Urinary bladder (tissue), 4 donors: ENCODE data around the gene DZIP1L. TPM values are rescaled to one million over a fixed set of nuclear protein-coding genes. Genes with fewer than 3 reads are reported as not detected.

Experiments
- DNase-seq: peaks from one replicate; pipeline ENCODE4 v3.0.0-alpha.2; 2015; ENCODE audit errors: extremely low spot score
- H3K27ac ChIP-seq: one replicate; pipeline ENCODE4 v1.5.1; 2013; ENCODE audit warnings: low read depth, mild to moderate bottlenecking, moderate library complexity
- H3K36me3 ChIP-seq: one replicate; pipeline ENCODE4 v1.6.1; 2013; ENCODE audit warnings: mild to moderate bottlenecking, moderate library complexity; ENCODE audit not compliant: insufficient read depth
- H3K4me1 ChIP-seq: one replicate; pipeline ENCODE4 v1.6.1; 2013; ENCODE audit warnings: mild to moderate bottlenecking, moderate library complexity; ENCODE audit not compliant: insufficient read depth
- H3K4me3 ChIP-seq: one replicate; pipeline ENCODE4 v1.5.1; 2013; ENCODE audit warnings: low read depth, low read length
- WGBS: extraction: QIAGEN DNeasy Blood & Tissue Kit; methylation state at CpG from one replicate; pipeline ENCODE4 v1.1.7; 2013; 5-methylcytosine and 5-hydroxymethylcytosine counted together
- polyA plus RNA-seq: library from polyadenylated mRNA; stranded (reverse); fragments of 200-250 nt; gene quantifications from one replicate; pipeline ENCODE4 v1.2.3, GENCODE V29; 2013
- total RNA-seq: library from RNA; depleted of rRNA; stranded (reverse); fragments of >200 nt; gene quantifications from one replicate; pipeline ENCODE4 v1.2.3, GENCODE V29; 2014
- donor health status: healthy with polysubstance abuse.
- donor health status: healthy.

The DZIP1L gene
- total and polyA plus RNA-seq, 2 donors: 7.2 to 54.0 TPM

GRCh38 chr3:138070006-138070405 lies 45.4 kb downstream of the DZIP1L start:
- no peak for DNase-seq
- no peaks in the 10 kb centered on the region for H3K4me1 ChIP-seq
- H3K4me3 ChIP-seq: no peak overlapping the region
- H3K27ac ChIP-seq: no peak overlapping the region
- no peaks in the 10 kb centered on the region for H3K36me3 ChIP-seq
- WGBS: 84% methylated on average over 4 of the region's 4 CpGs

- Histone ChIP-seq H3K36me3 (no peaks in the 10 kb centered on the region), H3K4me3 (no peak overlapping the region), H3K27ac (no peak overlapping the region), H3K4me1 (no peaks in the 10 kb centered on the region)
- peak; percentile 10 for DNase-seq
- WGBS: 28% methylated on average over 14 of the region's 14 CpGs
Observed at GRCh38 chr3:138068579-138069174, 46.7 kb downstream of the DZIP1L start.

DNA sequence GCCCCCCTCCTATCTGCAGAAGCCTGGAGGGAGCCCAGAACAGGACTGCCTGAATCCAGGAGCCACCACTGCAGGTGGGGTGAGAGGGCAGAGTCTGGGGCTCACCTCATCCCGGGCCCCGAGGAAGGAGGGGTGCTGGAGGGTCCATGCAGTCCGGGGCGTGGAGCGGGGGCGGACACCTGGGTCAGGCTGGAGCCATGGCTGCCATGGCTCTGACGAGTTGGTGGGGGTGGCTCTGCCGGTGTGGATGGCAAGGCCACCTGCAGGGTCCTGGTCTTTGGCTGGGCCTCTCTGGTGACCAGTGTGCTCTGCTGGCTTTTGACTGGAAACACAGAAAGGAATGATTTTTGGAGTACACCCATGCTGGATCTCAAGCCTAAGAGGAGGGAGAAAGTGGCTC lies 47.4 kb downstream of the DZIP1L start:
- no peak for DNase-seq

DNA sequence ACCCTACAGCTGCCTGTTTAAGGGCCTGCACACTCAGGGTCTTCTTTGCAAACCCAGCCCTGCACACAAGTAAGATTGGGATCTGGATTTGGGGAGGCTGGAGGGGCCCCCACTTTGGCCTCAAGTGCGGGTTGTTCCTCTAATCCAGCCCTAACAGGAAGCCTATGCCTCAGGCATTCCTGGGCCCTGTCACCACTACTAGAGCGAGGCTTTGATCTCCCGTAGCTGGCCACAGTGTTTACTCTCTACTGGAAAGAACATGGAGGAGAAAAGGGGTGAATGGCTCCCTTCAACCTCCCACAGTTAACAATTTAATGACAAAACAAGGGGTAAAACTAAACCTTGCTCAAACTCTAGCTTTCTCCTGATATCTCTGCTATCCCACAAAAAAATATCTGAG lies 48.4 kb downstream of the DZIP1L start:
- Histone ChIP-seq H3K27ac (no peak overlapping the region), H3K4me3 (no peak overlapping the region), H3K4me1 (no peaks in the 10 kb centered on the region), H3K36me3 (no peaks in the 10 kb centered on the region)
- WGBS: 84% methylated on average over 3 of the region's 3 CpGs
- DNase-seq: no peak

More for the DNA sequence above, 47.4 kb downstream of the DZIP1L start:
- Histone ChIP-seq H3K36me3 (no peaks in the 10 kb centered on the region), H3K27ac (no peak overlapping the region), H3K4me3 (no peak overlapping the region), H3K4me1 (no peaks in the 10 kb centered on the region)
- WGBS: 89% methylated on average over 8 of the region's 8 CpGs

- no peaks in the 10 kb centered on the region for H3K4me1 ChIP-seq
- no peak overlapping the region for H3K4me3 ChIP-seq
- DNase-seq: no peak
- no peaks in the 10 kb centered on the region for H3K36me3 ChIP-seq
- no peak overlapping the region for H3K27ac ChIP-seq
- 91% methylated on average over 8 of the region's 8 CpGs for WGBS
Observed at GRCh38 chr3:138066383-138066782, 49.0 kb downstream of the DZIP1L start.

DNA sequence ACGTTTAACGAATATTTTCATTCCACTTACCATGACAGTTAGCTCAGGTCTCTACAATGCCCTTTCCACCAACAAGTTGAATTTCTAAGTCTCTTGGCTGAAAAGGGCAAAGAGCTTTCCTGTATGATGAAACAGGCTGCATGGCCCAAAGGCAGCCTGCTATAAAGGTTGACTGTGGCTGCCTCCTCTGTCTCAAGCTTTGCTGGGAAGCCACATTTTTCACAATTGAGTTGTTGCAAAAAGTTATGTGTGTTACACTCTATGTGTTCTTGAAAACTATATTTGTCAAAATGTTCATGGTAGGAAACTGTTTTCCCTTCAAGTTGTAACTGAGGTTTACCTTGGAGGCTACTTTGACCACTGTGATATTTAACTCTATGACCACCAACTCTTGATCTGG lies 49.5 kb downstream of the DZIP1L start:
- no peak overlapping the region for H3K27ac ChIP-seq
- 94% methylated on average over 2 of the region's 2 CpGs for WGBS
- H3K4me1 ChIP-seq: no peaks in the 10 kb centered on the region
- no peak overlapping the region for H3K4me3 ChIP-seq
- H3K36me3 ChIP-seq: no peaks in the 10 kb centered on the region
- DNase-seq: no peak

GRCh38 chr3:138063416-138063815 lies 52.0 kb downstream of the DZIP1L start:
- DNase-seq: no peak

GRCh38 chr3:138062626-138063025 lies 52.8 kb downstream of the DZIP1L start:
- H3K27ac ChIP-seq: no peak overlapping the region
- no peaks in the 10 kb centered on the region for H3K36me3 ChIP-seq
- 35% methylated on average over 1 of the region's 1 CpG for WGBS
- DNase-seq: no peak
- no peaks in the 10 kb centered on the region for H3K4me1 ChIP-seq
- no peak overlapping the region for H3K4me3 ChIP-seq

More at GRCh38 chr3:138063416-138063815, 52.0 kb downstream of the DZIP1L start:
- 73% methylated on average over 4 of the region's 4 CpGs for WGBS
- Histone ChIP-seq H3K27ac (no peak overlapping the region), H3K4me3 (no peak overlapping the region), H3K36me3 (no peaks in the 10 kb centered on the region), H3K4me1 (no peaks in the 10 kb centered on the region)

DNA sequence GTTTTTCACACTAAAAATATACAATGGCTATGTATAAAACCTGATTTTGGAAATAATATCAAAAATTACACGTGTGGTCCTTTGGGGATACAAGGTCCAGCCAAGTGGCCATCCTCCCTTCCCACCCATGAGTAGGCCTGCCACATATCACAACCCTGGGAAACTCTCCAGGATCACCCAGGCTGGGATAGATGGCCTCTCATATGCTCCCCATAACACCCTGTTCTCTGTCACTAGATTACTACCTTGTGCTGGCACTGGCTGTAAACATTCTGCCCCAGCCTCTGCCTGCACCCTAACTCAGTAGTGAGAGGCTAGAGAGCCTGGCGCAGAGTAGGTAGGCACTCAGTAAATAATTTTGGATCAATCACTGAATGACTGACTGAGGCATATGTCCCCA lies 53.4 kb downstream of the DZIP1L start:
- no peak overlapping the region for H3K27ac ChIP-seq
- H3K4me1 ChIP-seq: no peaks in the 10 kb centered on the region
- H3K36me3 ChIP-seq: no peaks in the 10 kb centered on the region
- no peak for DNase-seq
- 89% methylated on average over 2 of the region's 2 CpGs for WGBS
- no peak overlapping the region for H3K4me3 ChIP-seq

GRCh38 chr3:138060792-138061191 lies 54.6 kb downstream of the DZIP1L start:
- H3K36me3 ChIP-seq: no peaks in the 10 kb centered on the region
- H3K4me1 ChIP-seq: no peaks in the 10 kb centered on the region
- no peak overlapping the region for H3K4me3 ChIP-seq
- DNase-seq: no peak
- 65% methylated on average over 2 of the region's 2 CpGs for WGBS
- H3K27ac ChIP-seq: no peak overlapping the region

DNA sequence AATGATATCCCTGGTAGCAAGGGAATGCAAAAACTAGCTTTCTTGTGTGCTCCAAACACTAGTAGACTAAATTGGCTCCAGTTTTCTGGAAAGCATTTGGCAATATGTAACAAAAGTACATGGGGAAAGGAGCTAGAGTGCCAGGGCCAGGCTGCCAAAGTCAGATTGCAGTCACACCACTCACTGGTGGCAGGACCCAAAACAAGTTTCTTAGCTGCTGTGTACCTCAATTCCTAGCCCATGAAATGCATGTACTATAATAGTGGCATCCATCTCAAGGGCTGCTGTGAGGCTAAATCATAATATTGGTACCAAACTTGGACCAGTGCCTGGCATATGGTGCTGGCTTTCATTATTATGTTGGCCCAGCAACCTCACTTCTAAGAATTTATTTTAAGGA lies 56.1 kb downstream of the DZIP1L start:
- Histone ChIP-seq H3K4me3 (no peak overlapping the region), H3K27ac (no peak overlapping the region), H3K36me3 (no peaks in the 10 kb centered on the region), H3K4me1 (no peaks in the 10 kb centered on the region)
- DNase-seq: no peak

- WGBS: 96% methylated on average over 3 of the region's 3 CpGs
- no peak for DNase-seq
- no peak overlapping the region for H3K4me3 ChIP-seq
- H3K36me3 ChIP-seq: no peaks in the 10 kb centered on the region
- no peak overlapping the region for H3K27ac ChIP-seq
- H3K4me1 ChIP-seq: no peaks in the 10 kb centered on the region
Observed at GRCh38 chr3:138057384-138057783, 58.0 kb downstream of the DZIP1L start.

DNA sequence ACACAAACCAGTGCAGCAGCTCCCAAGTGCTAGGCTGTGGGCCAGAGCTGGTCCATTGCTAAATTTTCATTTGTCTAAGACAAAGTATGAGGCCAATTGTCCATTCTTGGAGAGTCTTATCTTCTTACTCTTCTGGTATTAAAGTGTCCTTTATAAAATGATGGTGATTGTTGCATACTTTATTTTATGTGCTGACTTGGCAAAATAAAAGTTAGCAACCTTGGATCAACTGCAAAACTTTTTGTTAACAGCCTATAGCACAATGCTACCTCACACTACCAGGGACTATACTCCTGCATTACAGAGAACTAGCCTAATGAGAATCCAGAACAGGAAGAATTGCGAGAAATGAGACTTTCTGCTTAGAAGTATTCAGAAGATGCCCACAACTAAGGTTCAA lies 61.4 kb downstream of the DZIP1L start:
- no peak overlapping the region for H3K4me3 ChIP-seq
- H3K27ac ChIP-seq: no peak overlapping the region
- H3K36me3 ChIP-seq: no peaks in the 10 kb centered on the region
- DNase-seq: no peak
- WGBS: 99% methylated on average over 1 of the region's 1 CpG
- H3K4me1 ChIP-seq: no peaks in the 10 kb centered on the region

- DNase-seq: no peak
- H3K4me3 ChIP-seq: no peak overlapping the region
Observed at GRCh38 chr3:138051947-138052802, 63.2 kb downstream of the DZIP1L start.

More at GRCh38 chr3:138051947-138052802, 63.2 kb downstream of the DZIP1L start:
- Histone ChIP-seq H3K27ac (no peak overlapping the region), H3K4me1 (no peaks in the 10 kb centered on the region), H3K36me3 (no peaks in the 10 kb centered on the region)
- WGBS: 48% methylated on average over 8 of the region's 8 CpGs
